ENCODE measurements around the gene GNPTG.
"Not testable (repeated sequence)": the region's sequence is repeated elsewhere in the genome, so short reads cannot be mapped to it uniquely, and the experiment has no call there.

The GNPTG gene

GRCh38 chr16:1325261-1325660, 26.5 kb upstream of the GNPTG start:
- no peak for TF ChIP-seq POLR2A (IDR thresholded peaks at IDR 0.05; ENCODE audit: low read depth, low read length)
- no peak for DNase-seq (ENCODE audit: insufficient read length, low spot score)
- no peak for FAIRE-seq

- no peak for FAIRE-seq
- no peak for TF ChIP-seq POLR2A (IDR thresholded peaks at IDR 0.05; ENCODE audit: low read depth, low read length)
- no peak for DNase-seq (ENCODE audit: insufficient read length, low spot score)
Measured at GRCh38 chr16:1325673-1326371, 25.9 kb upstream of the GNPTG start.

- DNase-seq (ENCODE audit: insufficient read length, low spot score): no peak
- no peak for FAIRE-seq
- TF ChIP-seq POLR2A (IDR thresholded peaks at IDR 0.05; ENCODE audit: low read depth, low read length): no peak
Measured at GRCh38 chr16:1326391-1326790, 25.3 kb upstream of the GNPTG start.

DNA sequence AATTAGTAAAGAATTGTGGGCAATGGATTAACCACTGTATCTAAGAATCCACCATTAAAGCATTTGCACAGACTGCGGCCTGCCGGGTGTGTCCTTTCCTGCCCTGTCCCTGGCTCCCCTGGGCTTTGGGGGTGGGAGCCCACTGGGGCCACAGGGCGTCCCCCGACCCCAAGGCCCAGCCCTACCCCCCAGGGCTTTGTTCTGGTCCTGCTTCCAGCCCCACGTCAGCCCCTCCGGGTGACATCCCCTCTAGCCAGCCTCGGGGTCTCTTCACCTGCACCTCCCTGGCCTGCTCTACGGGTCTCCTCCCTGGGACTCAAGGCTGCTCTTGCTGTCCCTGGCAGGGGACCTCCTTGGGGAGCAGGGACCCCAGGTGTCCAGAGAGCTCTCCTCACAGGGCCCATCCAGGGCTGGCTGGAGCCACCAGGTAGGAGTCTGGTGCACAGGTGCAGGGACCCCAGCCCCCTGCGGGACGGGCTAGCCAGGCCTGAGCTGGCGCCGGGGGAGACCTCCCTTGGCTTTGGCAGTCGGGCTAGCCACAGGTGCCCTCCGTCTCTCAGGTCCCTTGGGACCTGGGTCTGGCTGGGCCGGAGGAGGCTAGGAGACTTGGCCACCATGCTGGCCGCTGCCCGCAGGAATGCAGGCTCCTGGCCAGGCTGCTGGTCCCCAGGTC, 24.6 kb upstream of the GNPTG start:
- no peak for FAIRE-seq
- DNase-seq (ENCODE audit: insufficient read length, low spot score): no peak
- no peak for TF ChIP-seq POLR2A (IDR thresholded peaks at IDR 0.05; ENCODE audit: low read depth, low read length)

- DNase-seq (ENCODE audit: insufficient read length, low spot score): no peak
Measured at GRCh38 chr16:1327619-1327947, 24.1 kb upstream of the GNPTG start.

DNA sequence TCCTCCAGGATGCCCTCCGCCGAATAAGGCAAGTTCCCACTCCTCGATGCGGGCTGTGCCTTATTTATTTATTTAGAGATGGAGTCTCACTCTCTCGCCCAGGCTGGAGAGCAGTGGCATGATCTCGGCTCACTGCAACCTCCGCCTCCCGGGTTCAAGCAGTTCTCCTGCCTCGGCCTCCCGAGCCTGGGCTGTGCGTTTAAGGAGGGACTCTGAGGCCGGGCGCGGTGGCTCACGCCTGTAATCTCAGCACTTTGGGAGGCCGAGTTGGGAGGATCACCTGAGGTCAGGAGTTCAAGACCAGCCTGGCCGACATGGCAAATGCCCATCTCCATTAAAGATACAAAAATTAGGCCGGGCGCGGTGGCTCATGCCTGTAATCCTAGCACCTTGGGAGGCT, 23.6 kb upstream of the GNPTG start:
- DNase-seq (ENCODE audit: insufficient read length, low spot score); FAIRE-seq: not testable (repeated sequence)

More at GRCh38 chr16:1327619-1327947, 24.1 kb upstream of the GNPTG start:
- no peak for FAIRE-seq
- no peak for TF ChIP-seq POLR2A (IDR thresholded peaks at IDR 0.05; ENCODE audit: low read depth, low read length)

GRCh38 chr16:1328961-1329360, 22.8 kb upstream of the GNPTG start:
- not testable (repeated sequence) for DNase-seq (ENCODE audit: insufficient read length, low spot score); FAIRE-seq

DNA sequence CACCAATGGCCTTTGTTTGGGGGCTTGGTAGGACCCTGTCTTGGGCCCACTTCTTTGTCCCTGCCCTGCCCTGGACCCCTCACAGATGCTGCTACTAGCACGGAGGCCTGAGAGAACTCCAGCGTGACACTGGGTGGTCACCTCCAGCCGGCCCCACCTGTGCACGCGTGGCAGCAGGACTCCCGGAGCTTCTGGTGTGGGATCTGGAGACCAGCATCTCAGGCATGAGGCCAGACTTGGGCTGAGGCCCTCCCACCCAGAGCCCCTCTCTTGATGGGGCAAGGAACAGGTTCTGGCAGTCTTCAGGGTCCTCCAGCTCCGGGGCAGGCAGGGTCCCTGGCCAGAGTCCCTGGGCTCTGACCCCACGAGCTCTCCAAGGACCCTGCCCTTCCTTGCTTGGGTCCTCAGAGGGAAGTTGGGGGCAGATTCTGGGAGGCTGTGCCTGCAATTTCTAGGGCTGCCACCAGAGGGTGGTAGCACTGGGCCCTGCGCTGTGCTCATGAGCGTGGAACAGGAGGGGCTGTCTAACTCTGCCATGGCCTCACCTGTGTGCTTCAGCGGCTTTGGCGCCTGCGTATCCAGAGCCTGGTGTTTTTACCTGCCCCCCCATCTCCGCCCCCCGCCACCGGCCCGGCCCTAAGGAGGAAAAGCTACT, 21.3 kb upstream of the GNPTG start:
- FAIRE-seq: no peak
- DNase-seq (ENCODE audit: insufficient read length, low spot score): no peak
- TF ChIP-seq POLR2A (IDR thresholded peaks at IDR 0.05; ENCODE audit: low read depth, low read length): no peak

DNA sequence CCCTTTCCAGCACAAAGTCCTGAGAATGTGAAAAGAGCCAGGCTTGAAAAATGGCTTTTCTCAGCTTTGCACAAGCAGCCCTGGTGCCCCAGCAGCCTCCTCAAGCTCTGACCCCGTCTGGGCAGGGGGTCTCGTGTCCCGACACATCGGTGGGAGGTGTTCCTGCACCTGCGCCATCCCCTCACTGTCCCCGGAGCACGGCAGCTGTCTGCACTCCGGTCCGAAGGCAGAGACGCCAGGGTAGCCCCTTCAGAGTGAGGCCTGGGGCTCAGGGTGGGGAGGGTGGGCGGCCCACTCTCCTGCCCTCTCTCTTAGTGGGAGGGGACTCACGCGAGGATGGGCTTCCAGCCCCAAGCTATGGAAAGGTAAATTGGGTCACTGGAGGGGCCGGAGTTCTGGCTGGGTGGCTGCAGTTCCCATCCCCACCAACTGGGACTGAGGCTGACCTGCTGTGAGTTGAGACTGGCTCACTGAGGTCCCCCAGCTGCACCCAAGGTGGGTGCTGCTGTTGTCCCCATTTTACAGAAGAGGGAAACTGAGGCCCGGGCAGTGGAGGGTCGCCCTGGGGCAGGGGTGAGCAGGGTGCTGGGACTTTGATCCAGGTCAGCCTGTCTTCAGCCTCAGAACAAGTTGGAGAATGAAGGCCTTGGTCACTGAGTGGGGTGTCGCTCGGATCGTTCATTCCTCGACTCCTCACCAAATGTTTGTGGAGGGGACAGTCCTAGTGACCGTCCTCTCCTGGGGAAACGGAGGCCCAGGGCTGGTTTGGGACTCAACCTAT, 20.6 kb upstream of the GNPTG start:
- TF ChIP-seq POLR2A (IDR thresholded peaks at IDR 0.05; ENCODE audit: low read depth, low read length): no peak
- DNase-seq (ENCODE audit: insufficient read length, low spot score) (no peak), FAIRE-seq (no peak)

DNA sequence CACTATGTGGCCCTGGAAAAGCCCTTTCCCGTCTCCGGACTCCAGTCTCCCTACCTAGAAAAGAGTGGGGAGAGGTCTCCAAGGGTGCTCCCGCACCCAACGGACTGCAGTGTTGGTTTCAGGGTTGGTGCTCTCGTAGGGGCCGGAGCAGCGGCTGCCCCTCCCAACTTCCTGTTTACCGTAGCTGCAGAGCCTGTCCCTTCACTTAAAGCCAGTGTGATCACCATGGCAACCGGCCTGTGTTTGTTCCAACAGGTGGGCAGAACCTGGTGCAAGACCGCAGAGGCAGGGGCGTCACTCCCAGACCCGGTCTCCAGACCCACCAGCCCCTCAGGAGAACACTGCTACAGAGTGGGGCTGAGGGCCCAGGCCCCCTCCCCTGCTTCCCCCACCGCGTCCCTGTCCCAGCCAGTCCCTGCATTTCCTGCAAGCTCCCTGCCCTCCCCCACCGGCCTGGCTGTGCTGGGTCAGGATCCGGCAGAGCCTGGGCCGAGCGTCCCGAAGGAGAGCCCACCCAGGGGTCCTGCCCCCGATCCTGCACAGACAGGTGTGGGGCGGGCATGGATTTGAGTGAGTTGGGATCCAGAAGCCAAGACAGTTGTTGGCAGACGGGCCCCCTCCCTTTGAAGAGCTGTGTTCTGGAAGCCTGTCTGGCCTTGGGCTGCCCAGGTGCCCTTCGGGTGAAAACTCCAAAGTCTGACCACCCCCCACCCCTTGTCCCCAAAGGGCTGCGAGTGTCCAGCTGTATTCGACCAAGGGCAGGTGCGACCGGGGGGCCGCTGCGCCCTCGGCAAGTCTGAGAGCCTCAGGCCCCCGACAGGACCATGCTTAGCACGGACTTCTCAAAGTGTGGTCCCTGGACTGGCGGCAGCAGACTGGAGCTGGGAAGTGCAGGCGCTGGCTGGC, 19.8 kb upstream of the GNPTG start:
- TF ChIP-seq POLR2A (IDR thresholded peaks at IDR 0.05; ENCODE audit: low read depth, low read length): no peak
- DNase-seq (ENCODE audit: insufficient read length, low spot score): peak; percentile 96
- FAIRE-seq: no peak

DNA sequence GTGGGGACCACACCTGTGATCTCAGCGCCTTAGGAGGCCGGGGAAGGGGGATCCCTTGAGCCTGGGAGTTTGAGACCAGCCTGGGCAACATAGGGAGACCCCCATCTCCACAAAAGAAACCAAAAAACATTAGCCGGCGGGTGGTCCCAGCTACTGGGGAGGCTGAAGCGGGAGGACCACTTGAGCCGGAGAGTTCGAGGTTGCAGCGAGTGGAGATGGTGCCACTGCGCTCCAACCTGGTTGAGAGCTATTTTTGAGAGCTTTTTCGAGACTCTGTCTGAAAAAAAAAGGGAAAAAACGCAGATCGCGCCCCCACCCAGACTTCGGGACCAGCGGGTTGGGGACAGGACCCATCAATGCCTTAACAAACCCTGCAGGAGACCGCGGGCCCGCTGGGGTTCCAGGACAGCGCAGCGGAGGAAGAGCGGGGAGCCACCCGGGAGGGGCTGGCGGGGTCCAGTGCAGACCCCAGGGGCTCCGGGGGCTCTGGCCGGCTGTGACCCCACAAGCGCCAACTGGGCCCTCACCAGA, 19.0 kb upstream of the GNPTG start:
- no peak for FAIRE-seq
- TF ChIP-seq POLR2A (IDR thresholded peaks at IDR 0.05; ENCODE audit: low read depth, low read length): no peak
- no peak for DNase-seq (ENCODE audit: insufficient read length, low spot score)

- TF ChIP-seq POLR2A (IDR thresholded peaks at IDR 0.05; ENCODE audit: low read depth, low read length): peak; percentile 51
- FAIRE-seq: no peak
- DNase-seq (ENCODE audit: insufficient read length, low spot score): no peak
Measured at GRCh38 chr16:1333149-1333812, 18.4 kb upstream of the GNPTG start, which contains the start of gene BAIAP3. Gene BAIAP3, plus strand, starts transcription at chr16:1333645. Its CDS starts 4,905 bp downstream, at chr16:1338550.
